ENCODE measurements around the gene MNDA.
"Not testable (repeated sequence)": the region's sequence is repeated elsewhere in the genome, so short reads cannot be mapped to it uniquely, and the experiment has no call there.

Gene MNDA

GRCh38 chr1:158840236-158840635 is 9.1 kb downstream of the MNDA start:
- Histone ChIP-seq H3K27me3 (ENCODE audit: control insufficient read depth, insufficient read depth, low read length) (no peaks in the 10 kb centered on the region), H3K27ac (ENCODE audit: low read length) (no peak overlapping the region), H3K9me3 (ENCODE audit: control insufficient read depth, low read depth, low read length) (no peaks in the 10 kb centered on the region), H3K4me1 (ENCODE audit: control insufficient read depth, low read depth, low read length) (no peaks in the 10 kb centered on the region), H3K36me3 (ENCODE audit: control insufficient read depth, low read depth, low read length) (no peaks in the 10 kb centered on the region), H3K4me3 (ENCODE audit: low read length) (no peak overlapping the region), H3K9ac (ENCODE audit: low read length) (no peak overlapping the region)

- Histone ChIP-seq H3K4me3 (ENCODE audit: low read length) (no peak overlapping the region), H3K9ac (ENCODE audit: low read length) (no peak overlapping the region), H3K27ac (ENCODE audit: low read length) (no peak overlapping the region), H3K4me1 (ENCODE audit: control insufficient read depth, low read depth, low read length) (peaks cover 6% of the 10 kb centered on the region), H3K27me3 (ENCODE audit: control insufficient read depth, insufficient read depth, low read length) (no peaks in the 10 kb centered on the region), H3K9me3 (ENCODE audit: control insufficient read depth, low read depth, low read length) (peaks cover 4% of the 10 kb centered on the region), H3K36me3 (ENCODE audit: control insufficient read depth, low read depth, low read length) (no peaks in the 10 kb centered on the region)
Measured at GRCh38 chr1:158864595-158864994, 33.4 kb downstream of the MNDA start.

GRCh38 chr1:158870438-158870837 is 39.3 kb downstream of the MNDA start:
- not testable (repeated sequence) for H3K27me3 ChIP-seq (ENCODE audit: control insufficient read depth, insufficient read depth, low read length); H3K9me3 ChIP-seq (ENCODE audit: control insufficient read depth, low read depth, low read length); H3K4me3 ChIP-seq (ENCODE audit: low read length); H3K27ac ChIP-seq (ENCODE audit: low read length); H3K4me1 ChIP-seq (ENCODE audit: control insufficient read depth, low read depth, low read length); H3K9ac ChIP-seq (ENCODE audit: low read length); H3K36me3 ChIP-seq (ENCODE audit: control insufficient read depth, low read depth, low read length)

GRCh38 chr1:158873141-158873540 is 42.0 kb downstream of the MNDA start:
- Histone ChIP-seq H3K9me3 (ENCODE audit: control insufficient read depth, low read depth, low read length) (peaks cover 4% of the 10 kb centered on the region), H3K27ac (ENCODE audit: low read length) (no peak overlapping the region), H3K4me1 (ENCODE audit: control insufficient read depth, low read depth, low read length) (peaks cover 4% of the 10 kb centered on the region), H3K4me3 (ENCODE audit: low read length) (no peak overlapping the region), H3K9ac (ENCODE audit: low read length) (no peak overlapping the region), H3K27me3 (ENCODE audit: control insufficient read depth, insufficient read depth, low read length) (no peaks in the 10 kb centered on the region), H3K36me3 (ENCODE audit: control insufficient read depth, low read depth, low read length) (no peaks in the 10 kb centered on the region)

DNA sequence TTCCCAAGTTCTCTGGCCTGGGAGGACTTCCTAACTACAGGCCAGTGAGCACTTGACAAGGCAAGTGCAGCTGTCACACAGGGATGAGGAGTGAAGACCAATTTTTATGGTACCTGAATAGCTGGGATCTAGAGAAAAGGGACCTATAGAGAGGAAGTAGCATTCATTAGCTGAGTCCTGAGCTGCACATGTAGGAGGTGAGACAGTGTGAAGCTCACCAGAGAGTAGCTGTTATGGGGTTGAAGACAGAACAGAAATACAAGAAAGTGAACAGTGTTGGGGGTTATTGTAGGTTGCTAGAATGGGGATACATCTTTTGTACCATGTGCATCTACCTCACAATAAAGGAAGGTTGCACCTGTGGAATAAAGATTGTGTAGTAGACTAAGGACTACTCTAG is 62.5 kb downstream of the MNDA start:
- Histone ChIP-seq H3K4me1 (ENCODE audit: control insufficient read depth, low read depth, low read length) (no peaks in the 10 kb centered on the region), H3K27me3 (ENCODE audit: control insufficient read depth, insufficient read depth, low read length) (no peaks in the 10 kb centered on the region), H3K4me3 (ENCODE audit: low read length) (no peak overlapping the region), H3K9me3 (ENCODE audit: control insufficient read depth, low read depth, low read length) (no peaks in the 10 kb centered on the region), H3K9ac (ENCODE audit: low read length) (no peak overlapping the region), H3K36me3 (ENCODE audit: control insufficient read depth, low read depth, low read length) (no peaks in the 10 kb centered on the region), H3K27ac (ENCODE audit: low read length) (no peak overlapping the region)

DNA sequence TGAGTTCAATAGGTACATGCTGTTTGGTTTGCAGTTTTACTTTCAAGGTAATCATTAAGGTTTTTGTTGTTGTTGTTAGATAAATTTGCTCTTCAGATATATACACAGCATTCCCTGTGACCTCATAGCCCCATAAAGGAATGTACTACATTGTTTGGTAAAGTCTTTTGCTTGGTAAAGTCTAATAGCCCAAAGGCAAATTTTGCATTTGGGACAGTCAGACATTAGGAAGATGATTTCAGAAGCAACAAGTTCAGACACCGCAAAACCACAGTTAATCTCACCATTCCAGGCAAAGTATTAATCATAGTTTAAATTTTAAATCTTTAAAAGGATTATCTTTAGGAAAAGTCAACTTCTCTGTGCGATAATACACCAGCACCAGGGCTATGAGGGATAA is 67.6 kb downstream of the MNDA start:
- H3K27me3 ChIP-seq (ENCODE audit: control insufficient read depth, insufficient read depth, low read length), result no peaks in the 10 kb centered on the region
- H3K4me1 ChIP-seq (ENCODE audit: control insufficient read depth, low read depth, low read length), result no peaks in the 10 kb centered on the region
- no peak overlapping the region for H3K4me3 ChIP-seq (ENCODE audit: low read length)
- H3K27ac ChIP-seq (ENCODE audit: low read length), result no peak overlapping the region
- no peak overlapping the region for H3K9ac ChIP-seq (ENCODE audit: low read length)
- no peaks in the 10 kb centered on the region for H3K9me3 ChIP-seq (ENCODE audit: control insufficient read depth, low read depth, low read length)
- no peaks in the 10 kb centered on the region for H3K36me3 ChIP-seq (ENCODE audit: control insufficient read depth, low read depth, low read length)
